ENCODE results near the gene SLC51A. TPM values are rescaled to one million over a fixed set of nuclear protein-coding genes. Genes with fewer than 3 reads are reported as not detected.
"Not testable (repeated sequence)": the region's sequence is repeated elsewhere in the genome, so short reads cannot be mapped to it uniquely, and the experiment has no call there.

SLC51A gene
- not detected in 2 replicates for total RNA-seq

DNA sequence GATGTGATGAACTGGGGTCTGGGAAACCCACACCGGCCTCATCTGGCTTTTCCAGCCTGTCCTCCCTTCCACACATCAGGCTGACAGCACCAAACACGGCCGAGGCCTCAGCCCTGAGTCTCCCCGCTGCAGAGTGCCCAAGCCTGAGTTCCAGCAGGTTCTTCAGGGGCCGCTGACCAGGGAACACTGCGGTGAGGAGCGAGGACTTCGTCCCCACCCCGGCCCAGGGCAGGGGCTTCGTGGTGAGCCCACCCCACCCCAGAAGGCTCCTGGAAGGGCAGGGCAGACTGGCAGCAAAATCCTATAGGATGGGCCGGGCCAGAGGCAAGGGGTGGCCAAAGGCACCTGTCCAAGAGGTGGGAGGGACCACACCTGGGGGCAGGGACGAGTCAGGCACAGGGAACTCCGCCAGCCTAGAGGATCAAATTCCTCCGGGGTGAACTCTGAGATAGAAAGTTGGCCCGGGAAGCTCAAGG, at the start of gene SLC51A:
Gene SLC51A, plus strand, starts transcription at position 446 of the 476 bp plus-strand sequence. CDS start 179 bp downstream, outside the sequence.
- no peak for DNase-seq (ENCODE audit: extremely low read depth, low read depth, low spot score)

- DNase-seq (ENCODE audit: extremely low read depth, low read depth, low spot score), result no peak
Observed at GRCh38 chr3:196166741-196167140, 49.6 kb upstream of the SLC51A start.

DNA sequence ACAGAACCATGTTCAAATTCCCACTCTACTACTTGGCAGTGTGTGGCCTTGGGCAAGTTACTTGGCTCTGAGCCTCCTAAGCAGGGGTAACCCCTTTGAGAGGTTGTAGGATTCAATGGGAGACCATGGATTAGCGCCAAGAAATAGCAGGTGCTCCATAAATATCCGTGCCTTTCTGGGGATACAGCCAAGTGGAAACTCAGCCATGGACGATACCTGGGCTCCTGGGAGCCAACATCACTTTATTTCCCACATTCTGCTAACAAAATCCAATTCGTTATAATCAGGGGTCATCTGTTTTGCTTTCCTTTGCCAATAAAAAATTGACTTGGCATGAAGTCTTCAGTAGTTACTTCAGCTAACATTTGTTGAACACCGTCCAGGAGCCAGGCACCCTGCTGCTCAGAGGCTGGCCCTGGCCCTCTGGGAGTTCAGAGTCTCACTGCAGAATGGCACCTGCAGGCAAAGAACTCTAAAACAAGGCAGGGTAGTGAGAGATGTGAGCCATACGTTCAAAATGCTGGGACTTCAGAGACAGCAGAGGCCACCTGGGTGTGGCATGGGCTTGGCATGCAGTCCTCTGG, 47.4 kb upstream of the SLC51A start:
- DNase-seq (ENCODE audit: extremely low read depth, low read depth, low spot score), result no peak

DNA sequence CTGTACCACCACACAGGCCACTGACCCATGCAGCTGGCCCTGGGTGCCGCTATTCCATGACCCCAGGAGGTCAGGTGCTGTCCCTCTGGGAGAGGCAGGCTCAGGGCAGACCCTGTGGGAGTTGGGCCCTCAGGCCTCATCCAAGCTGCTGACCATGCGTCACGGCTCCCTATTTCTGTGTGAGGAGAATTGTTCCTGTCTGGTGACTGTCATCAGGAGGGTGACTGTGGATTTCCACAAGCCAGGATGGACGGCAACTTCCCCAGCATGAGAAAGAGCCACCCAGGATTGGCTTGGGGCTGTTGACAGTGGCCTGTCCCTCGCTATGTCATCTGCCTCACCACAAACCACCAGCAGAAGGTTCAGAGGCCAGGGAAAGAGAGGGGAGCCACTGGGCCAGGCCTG, 46.5 kb upstream of the SLC51A start:
- no peak for DNase-seq (ENCODE audit: extremely low read depth, low read depth, low spot score)

DNA sequence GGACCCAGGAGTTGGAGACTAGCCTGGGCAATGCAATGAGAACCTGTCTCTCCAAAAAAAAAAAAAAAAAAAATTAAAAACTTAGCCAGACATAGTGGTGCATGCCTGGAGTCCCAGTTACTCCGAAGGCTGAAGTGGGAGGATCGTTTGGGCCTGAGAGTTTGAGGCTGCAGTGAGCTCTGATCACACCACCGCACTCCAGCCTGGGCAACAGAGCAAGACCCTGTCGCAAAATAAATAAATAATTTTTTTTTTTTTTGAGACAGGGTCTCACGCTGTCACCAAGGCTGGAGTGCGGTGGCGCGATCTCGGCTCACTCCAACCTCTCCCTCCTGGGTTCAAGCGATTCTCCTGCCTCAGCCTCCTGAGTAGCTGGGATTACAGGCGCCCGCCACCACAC, 46.0 kb upstream of the SLC51A start:
- DNase-seq (ENCODE audit: extremely low read depth, low read depth, low spot score), result not testable (repeated sequence)

- DNase-seq (ENCODE audit: extremely low read depth, low read depth, low spot score), result no peak
Observed at GRCh38 chr3:196174652-196175051, 41.7 kb upstream of the SLC51A start.

GRCh38 chr3:196175116-196175625, 41.2 kb upstream of the SLC51A start:
- DNase-seq (ENCODE audit: extremely low read depth, low read depth, low spot score), result no peak

DNA sequence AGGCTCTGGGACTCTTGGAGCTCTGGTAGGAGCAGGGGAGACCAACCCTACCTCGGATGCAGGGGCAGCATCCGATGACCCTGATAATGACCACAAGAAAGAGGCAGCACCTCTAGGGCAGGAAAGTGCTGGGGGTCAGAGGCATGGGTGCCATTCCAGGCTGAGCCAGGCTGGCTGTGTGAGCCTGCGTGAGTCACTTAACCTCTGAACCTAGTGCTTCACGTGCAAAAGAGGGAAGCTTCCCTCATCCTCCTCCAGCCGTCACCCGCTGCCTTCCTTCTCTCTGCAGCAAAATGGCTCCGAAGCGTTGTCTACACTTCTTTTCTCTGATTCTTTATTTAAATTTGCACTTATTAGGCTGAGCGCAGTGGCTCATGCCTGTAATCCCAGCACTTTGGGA, 40.6 kb upstream of the SLC51A start:
- no peak for DNase-seq (ENCODE audit: extremely low read depth, low read depth, low spot score)

GRCh38 chr3:196177567-196177966, 38.8 kb upstream of the SLC51A start:
- DNase-seq (ENCODE audit: extremely low read depth, low read depth, low spot score), result no peak

GRCh38 chr3:196177967-196178366, 38.4 kb upstream of the SLC51A start:
- DNase-seq (ENCODE audit: extremely low read depth, low read depth, low spot score), result no peak

GRCh38 chr3:196178993-196179379, 37.3 kb upstream of the SLC51A start:
- DNase-seq (ENCODE audit: extremely low read depth, low read depth, low spot score), result no peak

DNA sequence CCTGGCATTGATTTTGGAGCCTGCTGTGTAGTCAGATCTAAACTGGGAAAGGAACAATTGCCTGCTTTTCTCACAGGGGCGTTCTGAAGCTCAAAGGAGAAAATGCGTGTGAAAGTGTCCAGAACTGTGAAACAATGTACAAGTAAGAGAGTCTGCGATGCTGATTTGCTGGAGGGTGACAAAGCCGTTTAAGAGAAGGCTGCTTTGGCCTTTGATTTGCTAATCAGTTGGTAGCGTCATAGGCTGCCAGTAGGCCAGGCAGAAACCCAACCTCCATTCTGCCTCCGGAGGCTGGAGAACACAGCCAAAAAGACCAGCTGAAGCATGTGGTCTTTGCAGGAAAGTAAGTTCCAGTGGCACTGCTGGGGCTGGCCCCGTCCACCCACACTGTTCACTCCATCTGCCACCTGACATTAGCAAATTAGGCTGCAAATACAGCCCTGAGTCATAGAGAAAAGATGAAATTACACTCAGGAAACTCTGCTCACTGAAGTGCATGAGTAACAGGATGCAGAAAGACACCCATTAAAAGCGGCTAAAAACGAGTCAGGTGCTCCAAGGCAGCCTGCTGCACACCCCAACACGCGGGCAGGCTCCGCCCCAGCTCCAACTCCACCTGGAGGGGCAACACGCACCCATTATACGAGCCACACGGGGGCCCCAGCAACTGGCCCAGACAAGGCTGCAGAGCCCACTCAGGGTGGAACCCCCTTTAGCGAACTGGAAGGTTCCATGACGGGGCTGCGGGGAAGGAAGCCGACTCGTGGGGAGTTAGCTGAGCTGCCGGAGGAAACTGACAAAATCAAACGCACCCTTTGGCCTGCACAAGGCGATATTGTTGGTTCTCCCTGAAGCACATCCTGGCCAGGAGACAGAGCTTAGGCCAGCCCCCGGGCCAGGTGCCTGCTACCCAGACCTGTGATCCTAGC, 36.7 kb upstream of the SLC51A start:
- no peak for DNase-seq (ENCODE audit: extremely low read depth, low read depth, low spot score)

- DNase-seq (ENCODE audit: extremely low read depth, low read depth, low spot score), result no peak
Observed at GRCh38 chr3:196180346-196180745, 36.0 kb upstream of the SLC51A start.

GRCh38 chr3:196181127-196181546, 35.2 kb upstream of the SLC51A start:
- DNase-seq (ENCODE audit: extremely low read depth, low read depth, low spot score), result no peak

- DNase-seq (ENCODE audit: extremely low read depth, low read depth, low spot score), result not testable (repeated sequence)
Observed at GRCh38 chr3:196184169-196184432, 32.2 kb upstream of the SLC51A start.

- DNase-seq (ENCODE audit: extremely low read depth, low read depth, low spot score), result no peak
Observed at GRCh38 chr3:196184881-196185280, 31.5 kb upstream of the SLC51A start.

- no peak for DNase-seq (ENCODE audit: extremely low read depth, low read depth, low spot score)
Observed at GRCh38 chr3:196186651-196187573, 29.4 kb upstream of the SLC51A start.

- no peak for DNase-seq (ENCODE audit: extremely low read depth, low read depth, low spot score)
Observed at GRCh38 chr3:196189566-196190347, 26.6 kb upstream of the SLC51A start.

- no peak for DNase-seq (ENCODE audit: extremely low read depth, low read depth, low spot score)
Observed at GRCh38 chr3:196192036-196192523, 24.3 kb upstream of the SLC51A start.

- DNase-seq (ENCODE audit: extremely low read depth, low read depth, low spot score), result no peak
Observed at GRCh38 chr3:196192524-196193051, 23.7 kb upstream of the SLC51A start.
